H9 (cell line): ENCODE data around the gene LRRC10. TPM values are rescaled to one million over a fixed set of nuclear protein-coding genes. Genes with fewer than 3 reads are reported as not detected.
"Not testable (repeated sequence)": the region's sequence is repeated elsewhere in the genome, so short reads cannot be mapped to it uniquely, and the experiment has no call there.

ENCODE experiments used
- DNase-seq: peaks from one replicate; pipeline ENCODE4 v3.0.0-alpha.2; 2017
- H2AFZ ChIP-seq: one replicate; pipeline ENCODE4 v1.6.1; 2013; ENCODE audit warnings: mild to moderate bottlenecking, low read length, control low read depth, moderate library complexity
- H2AK5ac ChIP-seq: 2 replicates; pipeline ENCODE4 v1.6.1; 2013; ENCODE audit warnings: low read length, control low read depth, mixed read lengths; ENCODE audit not compliant: insufficient read length
- H2BK120ac ChIP-seq: one replicate; pipeline ENCODE4 v1.6.1; 2013; ENCODE audit warnings: low read depth, mild to moderate bottlenecking, low read length, control low read depth, inconsistent platforms; ENCODE audit not compliant: poor library complexity, severe bottlenecking
- H2BK12ac ChIP-seq: 2 replicates; pipeline ENCODE4 v1.6.1; 2013; ENCODE audit warnings: low read length, control low read depth, mixed read lengths, low read depth; ENCODE audit not compliant: insufficient read length
- H2BK15ac ChIP-seq: 2 replicates; pipeline ENCODE4 v1.6.1; 2013; ENCODE audit warnings: low read depth, low read length, control low read depth
- H2BK20ac ChIP-seq: one replicate; pipeline ENCODE4 v1.6.1; 2013; ENCODE audit warnings: low read depth, mild to moderate bottlenecking, low read length, control low read depth, inconsistent platforms; ENCODE audit not compliant: poor library complexity, severe bottlenecking
- H2BK5ac ChIP-seq: 2 replicates; pipeline ENCODE4 v1.6.1; 2013; ENCODE audit warnings: low read length, control low read depth, mixed read lengths; ENCODE audit not compliant: insufficient read length
- H3K14ac ChIP-seq: 2 replicates; pipeline ENCODE4 v1.6.1; 2013; ENCODE audit warnings: low read length, control low read depth; ENCODE audit not compliant: insufficient read depth
- H3K18ac ChIP-seq: 2 replicates; pipeline ENCODE4 v1.6.1; 2013; ENCODE audit warnings: low read depth, mild to moderate bottlenecking, mixed read lengths, low read length, control low read depth; ENCODE audit not compliant: insufficient read length
- H3K23ac ChIP-seq: 2 replicates; pipeline ENCODE4 v1.6.1; 2013; ENCODE audit warnings: low read length, control low read depth, mixed read lengths, low read depth; ENCODE audit not compliant: insufficient read length
- H3K23me2 ChIP-seq: 2 replicates; pipeline ENCODE4 v1.6.1; 2013; ENCODE audit warnings: low read depth, mild to moderate bottlenecking, mixed read lengths, low read length, control low read depth; ENCODE audit not compliant: insufficient read length, poor library complexity, severe bottlenecking
- H3K27ac ChIP-seq: 2 replicates; pipeline ENCODE4 v1.5.1; 2013; ENCODE audit warnings: low read length, control low read depth, mixed read lengths, low read depth; ENCODE audit not compliant: insufficient read length
- H3K27me3 ChIP-seq: 2 replicates; pipeline ENCODE4 v1.6.1; 2013; ENCODE audit warnings: low read length, control low read depth, inconsistent platforms; ENCODE audit not compliant: insufficient read depth
- H3K4ac ChIP-seq: 2 replicates; pipeline ENCODE4 v1.6.1; 2013; ENCODE audit warnings: low read depth, mild to moderate bottlenecking, control low read depth, inconsistent platforms, low read length, moderate library complexity
- H3K4me1 ChIP-seq: 2 replicates; pipeline ENCODE4 v1.6.1; 2013; ENCODE audit warnings: low read length, control low read depth, inconsistent platforms; ENCODE audit not compliant: insufficient read depth
- H3K4me2 ChIP-seq: 2 replicates; pipeline ENCODE4 v1.6.1; 2013; ENCODE audit warnings: low read length, control low read depth, mixed read lengths; ENCODE audit not compliant: insufficient read length, insufficient read depth
- H3K56ac ChIP-seq: 2 replicates; pipeline ENCODE4 v1.6.1; 2013; ENCODE audit warnings: low read depth, mild to moderate bottlenecking, mixed read lengths, low read length, control low read depth; ENCODE audit not compliant: insufficient read length
- H3K79me1 ChIP-seq: 2 replicates; pipeline ENCODE4 v1.6.1; 2013; ENCODE audit warnings: low read depth, mild to moderate bottlenecking, moderate library complexity, low read length, control low read depth, inconsistent platforms; ENCODE audit not compliant: insufficient read depth, poor library complexity, severe bottlenecking
- H3K79me2 ChIP-seq: 2 replicates; pipeline ENCODE4 v1.6.1; 2013; ENCODE audit warnings: low read length, control low read depth, inconsistent platforms; ENCODE audit not compliant: insufficient read depth
- H3K9ac ChIP-seq: 2 replicates; pipeline ENCODE4 v1.6.1; 2013; ENCODE audit warnings: low read length, control low read depth, mixed read lengths; ENCODE audit not compliant: insufficient read length; ENCODE audit errors: extremely low read depth
- H3K9me3 ChIP-seq: one replicate; pipeline ENCODE4 v1.6.1; 2013; ENCODE audit warnings: low read depth, low read length, inconsistent platforms; ENCODE audit not compliant: control insufficient read depth
- H3T11ph ChIP-seq: one replicate; pipeline ENCODE4 v1.6.1; 2013; ENCODE audit warnings: mild to moderate bottlenecking, low read length, control low read depth, inconsistent platforms
- H4K20me1 ChIP-seq: one replicate; pipeline ENCODE4 v1.6.1; 2013; ENCODE audit not compliant: control insufficient read depth, insufficient read length, insufficient read depth
- H4K5ac ChIP-seq: 2 replicates; pipeline ENCODE4 v1.6.1; 2013; ENCODE audit warnings: low read depth, mild to moderate bottlenecking, mixed read lengths, low read length, control low read depth; ENCODE audit not compliant: insufficient read length
- H4K8ac ChIP-seq: replicated peaks from 2 replicates; pipeline ENCODE4 v1.6.1; 2013; ENCODE audit warnings: low read length, control low read depth, mixed read lengths, low read depth; ENCODE audit not compliant: insufficient read length
- H4K91ac ChIP-seq: 2 replicates; pipeline ENCODE4 v1.6.1; 2013; ENCODE audit warnings: low read depth, mild to moderate bottlenecking, moderate library complexity, mixed read lengths, low read length, control low read depth; ENCODE audit not compliant: insufficient read length
- H3K27ac Mint-ChIP-seq, 3 experiments: 2 replicates in 2 of 3; 3 replicates in 1 of 3; pipeline ENCODE4 v1.8.0; 2020 to 2021; ENCODE audit warnings: mixed read lengths in 3 of 3, mild to moderate bottlenecking in 1 of 3, moderate library complexity in 1 of 3
- H3K27me3 Mint-ChIP-seq: 2 replicates; pipeline ENCODE4 v1.8.0; 2021; ENCODE audit warnings: low read depth, mild to moderate bottlenecking, moderate library complexity, mixed read lengths
- H3K36me3 Mint-ChIP-seq, 3 experiments: 2 replicates in 2 of 3; 3 replicates in 1 of 3; pipeline ENCODE4 v1.8.0; 2020 to 2021; ENCODE audit warnings: low read depth in 3 of 3, mixed read lengths in 3 of 3; ENCODE audit not compliant: insufficient read depth in 1 of 3
- H3K4me1 Mint-ChIP-seq, 2 experiments: 2 replicates each; pipeline ENCODE4 v1.8.0; 2020; ENCODE audit warnings: mixed read lengths in 2 of 2
- H3K4me3 Mint-ChIP-seq, 2 experiments: 2 replicates in 1 of 2; 3 replicates in 1 of 2; pipeline ENCODE4 v1.8.0; 2020 to 2021; ENCODE audit warnings: mild to moderate bottlenecking in 2 of 2, mixed read lengths in 2 of 2, moderate library complexity in 1 of 2
- H3K9me3 Mint-ChIP-seq, 2 experiments: 2 replicates in 1 of 2; 3 replicates in 1 of 2; pipeline ENCODE4 v1.8.0; 2020; ENCODE audit warnings: mild to moderate bottlenecking in 2 of 2, mixed read lengths in 2 of 2, moderate library complexity in 1 of 2
- WGBS: extraction: QIAGEN DNeasy Blood & Tissue Kit; methylation state at CpG from one replicate; pipeline ENCODE4 v1.1.7; 2013; ENCODE audit warnings: missing lambda C conversion rate, low lambda C conversion rate, mixed read lengths; ENCODE audit not compliant: insufficient read length; ENCODE audit errors: extremely low coverage; 5-methylcytosine and 5-hydroxymethylcytosine counted together
- total RNA-seq: library from RNA; stranded (reverse); gene quantifications from 2 replicates; pipeline ENCODE4 v1.2.1, GENCODE V29; 2021

LRRC10 gene
- total RNA-seq, 1 experiment from 2014 or later: not detected

GRCh38 chr12:69603556-69603955 lies 7.2 kb downstream of the LRRC10 start:
- H3K23ac ChIP-seq, H3K9ac ChIP-seq, H2BK12ac ChIP-seq, H2BK5ac ChIP-seq, H4K5ac ChIP-seq, H3K4me2 ChIP-seq, H3K79me2 ChIP-seq, H2BK120ac ChIP-seq, H3K4me3 Mint-ChIP-seq, H4K8ac ChIP-seq, H3K18ac ChIP-seq, H2BK20ac ChIP-seq, H3K4me1 ChIP-seq, H3K9me3 ChIP-seq, H3K9me3 Mint-ChIP-seq, H3K56ac ChIP-seq, H3K27ac ChIP-seq, DNase-seq, H2BK15ac ChIP-seq, H3K79me1 ChIP-seq, H3K4ac ChIP-seq, H2AFZ ChIP-seq, H3K23me2 ChIP-seq, H4K91ac ChIP-seq, H2AK5ac ChIP-seq, H3K27ac Mint-ChIP-seq, H3T11ph ChIP-seq, H3K27me3 Mint-ChIP-seq, H3K27me3 ChIP-seq, H3K4me1 Mint-ChIP-seq, H4K20me1 ChIP-seq, H3K14ac ChIP-seq: not testable (repeated sequence)
- WGBS: no CpG with 5 or more reads among the region's 6 CpGs
- H3K36me3 Mint-ChIP-seq: peaks cover 32 to 45% (median 41%) of the 10 kb centered on the region in 3 experiments; a peak in 6 of 7 replicates
